Suprapubic skin (tissue), 3 donors: ENCODE data around the gene BRD8.

ENCODE experiments used
- POLR2A ChIP-seq, 2 donors: fragments of 450-650 bp; IDR thresholded peaks; one replicate each; pipeline ENCODE4 v1.6.1; 2017; ENCODE audit warnings: antibody characterized with exemption in 2 of 2, mild to moderate bottlenecking in 2 of 2, moderate library complexity in 2 of 2
- TF ChIP-seq, protein P1 (sequence below), 2 donors: fragments of 200-600 bp in 1 of 2; fragments of 450-650 bp in 1 of 2; sonication (generic) in 1 of 2; IDR thresholded peaks; one replicate each; pipeline ENCODE4 v1.5.1; 2016 to 2019; ENCODE audit warnings: antibody characterized with exemption in 2 of 2, mild to moderate bottlenecking in 1 of 2, moderate library complexity in 1 of 2

DNA sequence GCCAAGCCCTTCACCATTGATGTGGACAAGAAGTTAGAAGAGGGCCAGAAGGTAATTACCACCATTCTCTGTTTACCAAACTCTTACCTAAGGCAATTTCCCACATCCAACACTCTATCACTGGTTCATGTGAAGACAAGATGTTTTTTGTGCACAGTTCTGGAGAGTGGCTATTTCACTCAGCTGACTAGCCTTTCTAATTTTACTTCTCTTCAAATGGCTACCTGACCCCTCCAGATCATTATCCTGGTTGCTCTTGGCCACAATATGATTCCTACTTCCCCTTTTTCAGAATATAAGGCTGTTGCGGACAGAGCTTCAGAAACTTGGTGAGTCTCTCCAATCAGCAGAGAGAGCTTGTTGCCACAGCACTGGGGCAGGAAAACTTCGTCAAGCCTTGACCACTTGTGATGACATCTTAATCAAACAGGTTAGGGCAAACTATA lies 7.6 kb upstream of the BRD8 start:
- TF ChIP-seq, protein P1, sequence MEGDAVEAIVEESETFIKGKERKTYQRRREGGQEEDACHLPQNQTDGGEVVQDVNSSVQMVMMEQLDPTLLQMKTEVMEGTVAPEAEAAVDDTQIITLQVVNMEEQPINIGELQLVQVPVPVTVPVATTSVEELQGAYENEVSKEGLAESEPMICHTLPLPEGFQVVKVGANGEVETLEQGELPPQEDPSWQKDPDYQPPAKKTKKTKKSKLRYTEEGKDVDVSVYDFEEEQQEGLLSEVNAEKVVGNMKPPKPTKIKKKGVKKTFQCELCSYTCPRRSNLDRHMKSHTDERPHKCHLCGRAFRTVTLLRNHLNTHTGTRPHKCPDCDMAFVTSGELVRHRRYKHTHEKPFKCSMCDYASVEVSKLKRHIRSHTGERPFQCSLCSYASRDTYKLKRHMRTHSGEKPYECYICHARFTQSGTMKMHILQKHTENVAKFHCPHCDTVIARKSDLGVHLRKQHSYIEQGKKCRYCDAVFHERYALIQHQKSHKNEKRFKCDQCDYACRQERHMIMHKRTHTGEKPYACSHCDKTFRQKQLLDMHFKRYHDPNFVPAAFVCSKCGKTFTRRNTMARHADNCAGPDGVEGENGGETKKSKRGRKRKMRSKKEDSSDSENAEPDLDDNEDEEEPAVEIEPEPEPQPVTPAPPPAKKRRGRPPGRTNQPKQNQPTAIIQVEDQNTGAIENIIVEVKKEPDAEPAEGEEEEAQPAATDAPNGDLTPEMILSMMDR (IDR thresholded peaks at IDR 0.05), result no peak
- no peak for TF ChIP-seq POLR2A (IDR thresholded peaks at IDR 0.05)
